OCI-LY7 (cell line): Measurements from ENCODE around the gene NINJ1. TPM values are rescaled to one million over a fixed set of nuclear protein-coding genes. Genes with fewer than 3 reads are reported as not detected.

Experiments
- BruUV-seq: library from RNA; stranded (reverse); fragments of 400-500 nt; replicated peaks from 2 replicates; lab custom pipeline; 2021; lab: Mats Ljungman, UMichigan
- CTCF ChIA-PET: fragments of 300-600 bp; sonication (Branson Sonifier 250); formaldehyde crosslinking; loops from one replicate; lab custom pipeline; 2022; ENCODE audit warnings: antibody characterized with exemption; ENCODE audit not compliant: unreplicated experiment; lab: Charles Lee
- POLR2A ChIA-PET: fragments of 300-600 bp; sonication (Branson Sonifier 250); formaldehyde crosslinking; loops from one replicate; lab custom pipeline; 2022; ENCODE audit warnings: antibody characterized with exemption; lab: Charles Lee
- DNase-seq: peaks from one replicate; pipeline ENCODE4 v3.0.0-alpha.2; 2015; ENCODE audit warnings: low spot score
- H2AFZ ChIP-seq: fragments of 200-600 bp; sonication (generic), shearing (Covaris generic); 2 replicates; pipeline ENCODE4 v1.6.1; 2014; ENCODE audit warnings: mild to moderate bottlenecking, antibody characterized with exemption, low read length, moderate library complexity
- H3K27ac ChIP-seq: fragments of 200-600 bp; sonication (generic); 2 replicates; pipeline ENCODE4 v1.5.1; 2014; ENCODE audit warnings: mixed run types, low read depth, mild to moderate bottlenecking, moderate library complexity, low read length, inconsistent platforms; ENCODE audit not compliant: poor library complexity, severe bottlenecking
- H3K36me3 ChIP-seq: fragments of 200-600 bp; sonication (generic); 2 replicates; pipeline ENCODE4 v1.6.1; 2014; ENCODE audit warnings: mild to moderate bottlenecking, antibody characterized with exemption, low read length, moderate library complexity, mixed read lengths; ENCODE audit not compliant: insufficient read depth
- H3K4me1 ChIP-seq: fragments of 200-600 bp; sonication (generic); 2 replicates; pipeline ENCODE4 v1.5.1; 2014; ENCODE audit warnings: mild to moderate bottlenecking, low read length; ENCODE audit not compliant: insufficient read depth, poor library complexity, severe bottlenecking
- H3K4me2 ChIP-seq: fragments of 200-600 bp; sonication (generic); 2 replicates; pipeline ENCODE4 v1.6.1; 2014; ENCODE audit warnings: mild to moderate bottlenecking, low read length
- H3K4me3 ChIP-seq: fragments of 200-600 bp; sonication (generic); 2 replicates; pipeline ENCODE4 v1.5.1; 2014; ENCODE audit warnings: mild to moderate bottlenecking, low read depth, low read length; ENCODE audit not compliant: poor library complexity, severe bottlenecking
- H3K79me2 ChIP-seq: fragments of 200-600 bp; sonication (generic); 2 replicates; pipeline ENCODE4 v1.6.1; 2016; ENCODE audit warnings: low read depth, mild to moderate bottlenecking, low read length, moderate library complexity, mixed read lengths; ENCODE audit not compliant: insufficient read depth
- H3K9me2 ChIP-seq: fragments of 200-600 bp; sonication (generic); 2 replicates; pipeline ENCODE4 v1.6.1; 2016; ENCODE audit warnings: mild to moderate bottlenecking, low read length, mixed read lengths; ENCODE audit not compliant: insufficient read depth
- H3K9me3 ChIP-seq: fragments of 200-600 bp; sonication (generic); 2 replicates; pipeline ENCODE4 v1.6.1; 2014; ENCODE audit warnings: mild to moderate bottlenecking, mixed run types, low read length, mixed read lengths
- H4K20me1 ChIP-seq: fragments of 200-600 bp; sonication (generic); 2 replicates; pipeline ENCODE4 v1.6.1; 2014; ENCODE audit warnings: mild to moderate bottlenecking, antibody characterized with exemption, low read length, moderate library complexity, mixed read lengths; ENCODE audit not compliant: insufficient read depth
- CTCF ChIP-seq: fragments of 200-600 bp; sonication (generic); conservative IDR thresholded peaks from 2 replicates; pipeline ENCODE4 v1.5.1; 2014; ENCODE audit warnings: mild to moderate bottlenecking, antibody characterized with exemption, low read length, moderate library complexity, mixed read lengths
- EZH2phosphoT487 ChIP-seq: fragments of 200-600 bp; sonication (generic); IDR thresholded peaks from 2 replicates; pipeline ENCODE4 v1.6.1; 2018; ENCODE audit warnings: low read depth, borderline replicate concordance, mild to moderate bottlenecking, mixed run types, antibody characterized with exemption, low read length, moderate library complexity, mixed read lengths
- intact Hi-C: fragments of 100-400 bp; cut with micrococcal nuclease; formaldehyde crosslinking; loops from one replicate; pipeline ENCODE4 v1.10.0; 2022; ENCODE audit not compliant: unreplicated experiment
- total RNA-seq, 2 experiments: library from RNA; depleted of rRNA in 1 of 2; stranded (reverse); fragments of >200 nt in 1 of 2; shearing (Covaris generic) in 1 of 2; gene quantifications; 2 replicates each; pipeline ENCODE4 v1.2.3, GENCODE V29; 2014 to 2022

NINJ1 gene
- total RNA-seq, 2 experiments from 2014 or later, result 13.3 to 18.3 TPM

- POLR2A ChIA-PET, result interaction anchor here (1.0 kb wide), 1 partner anchor 14 kb away, joined by 3 read pairs; no protein-coding TSS in a partner anchor
- no peak for DNase-seq
These were observed 53.6 kb downstream of the NINJ1 start for GRCh38 chr9:93080406-93080805.

GRCh38 chr9:93079371-93079770 is 54.7 kb downstream of the NINJ1 start:
- no peaks in the 10 kb centered on the region for H4K20me1 ChIP-seq
- no peak overlapping the region for H2AFZ ChIP-seq
- H3K4me3 ChIP-seq, result no peak overlapping the region
- intact Hi-C loops, result no loop called here
- H3K36me3 ChIP-seq, result peaks cover 78% of the 10 kb centered on the region
- no TSS peak for BruUV-seq
- H3K27ac ChIP-seq, result no peak overlapping the region
- no peak for DNase-seq
- no peaks in the 10 kb centered on the region for H3K9me2 ChIP-seq
- no peaks in the 10 kb centered on the region for H3K4me1 ChIP-seq
- CTCF ChIA-PET, result no interaction called here
- H3K4me2 ChIP-seq, result no peak overlapping the region
- TF ChIP-seq CTCF, result no peak
- TF ChIP-seq EZH2phosphoT487, result no peak
- POLR2A ChIA-PET, result interaction anchor here (0.6 to 1.0 kb wide), 2 partner anchors 12 to 13 kb away, joined by 3 read pairs; no protein-coding TSS in a partner anchor
- H3K9me3 ChIP-seq, result no peaks in the 10 kb centered on the region
- no peaks in the 10 kb centered on the region for H3K79me2 ChIP-seq

More at GRCh38 chr9:93080406-93080805, 53.6 kb downstream of the NINJ1 start:
- H3K36me3 ChIP-seq, result peaks cover 89% of the 10 kb centered on the region
- H3K4me3 ChIP-seq, result no peak overlapping the region
- H2AFZ ChIP-seq, result no peak overlapping the region
- intact Hi-C loops, result no loop called here
- no TSS peak for BruUV-seq
- H3K4me2 ChIP-seq, result no peak overlapping the region
- no peaks in the 10 kb centered on the region for H3K9me2 ChIP-seq
- no peaks in the 10 kb centered on the region for H3K4me1 ChIP-seq
- no peak overlapping the region for H3K27ac ChIP-seq
- TF ChIP-seq CTCF (no peak), EZH2phosphoT487 (no peak)
- no peaks in the 10 kb centered on the region for H3K9me3 ChIP-seq
- H3K79me2 ChIP-seq, result no peaks in the 10 kb centered on the region
- H4K20me1 ChIP-seq, result no peaks in the 10 kb centered on the region
- CTCF ChIA-PET, result no interaction called here

- intact Hi-C loops, result no loop called here
- ChIA-PET CTCF (no interaction called here), POLR2A (no interaction called here)
- H3K4me1 ChIP-seq, result peaks cover 2% of the 10 kb centered on the region
- no peaks in the 10 kb centered on the region for H4K20me1 ChIP-seq
- H3K36me3 ChIP-seq, result peaks cover 70% of the 10 kb centered on the region
- no peaks in the 10 kb centered on the region for H3K79me2 ChIP-seq
- no peak for DNase-seq
- H3K27ac ChIP-seq, result no peak overlapping the region
- no peak for TF ChIP-seq EZH2phosphoT487
- TF ChIP-seq CTCF, result no peak
- H3K4me2 ChIP-seq, result no peak overlapping the region
- no TSS peak for BruUV-seq
- H2AFZ ChIP-seq, result no peak overlapping the region
- no peaks in the 10 kb centered on the region for H3K9me3 ChIP-seq
- no peak overlapping the region for H3K4me3 ChIP-seq
- no peaks in the 10 kb centered on the region for H3K9me2 ChIP-seq
These were observed 56.2 kb downstream of the NINJ1 start for GRCh38 chr9:93077811-93078210.
